Breast epithelium (tissue), 3 donors: Measurements from ENCODE around the gene CGB3.
"Not testable (repeated sequence)": the region's sequence is repeated elsewhere in the genome, so short reads cannot be mapped to it uniquely, and the experiment has no call there.

Experiments used
- CTCF ChIP-seq, 3 donors: fragments of 450-650 bp; IDR thresholded peaks; one replicate each; pipeline ENCODE4 v1.5.1; 2016 to 2017; ENCODE audit warnings: antibody characterized with exemption in 3 of 3, mild to moderate bottlenecking in 3 of 3, moderate library complexity in 3 of 3
- POLR2AphosphoS5 ChIP-seq, 3 donors: sonication (generic); formaldehyde crosslinking; IDR thresholded peaks; one replicate each; pipeline ENCODE4 v1.6.1; 2017; ENCODE audit warnings: antibody characterized with exemption in 3 of 3

GRCh38 chr19:49038111-49038510, 14.0 kb upstream of the CGB3 start:
- not testable (repeated sequence) for TF ChIP-seq CTCF, POLR2AphosphoS5 (IDR thresholded peaks at IDR 0.05)
